Astrocyte of the cerebellum (primary cell): Measurements from ENCODE around the gene TRPV2.

Experiments
- DNase-seq: peaks from one replicate; pipeline ENCODE4 v3.0.0-alpha.2; 2011; ENCODE audit warnings: low read depth
- H3K4me3 ChIP-seq: 2 replicates; pipeline ENCODE4 v1.5.1; 2011; ENCODE audit warnings: mild to moderate bottlenecking, low read depth, low read length, moderate library complexity
- CTCF ChIP-seq: IDR thresholded peaks from 2 replicates; pipeline ENCODE4 v1.5.1; 2012; ENCODE audit warnings: low read length, low read depth, moderate library complexity, mild to moderate bottlenecking; ENCODE audit errors: missing control alignments
- in situ Hi-C: cut with HindIII; loops from 2 replicates; pipeline ENCODE4 v1.10.0; 2017; ENCODE audit warnings: low sequenced_read_pairs

TRPV2 gene

GRCh38 chr17:16483021-16483645, 67.8 kb downstream of the TRPV2 start:
- in situ Hi-C loops: no loop called here
- no peak overlapping the region for H3K4me3 ChIP-seq
- DNase-seq: no peak
- TF ChIP-seq CTCF: no peak

GRCh38 chr17:16484445-16485175, 69.2 kb downstream of the TRPV2 start:
- H3K4me3 ChIP-seq: no peak overlapping the region
- in situ Hi-C loops: no loop called here
- DNase-seq: no peak
- TF ChIP-seq CTCF: no peak
